PC-3 (cell line): ENCODE results near the gene XYLT2.

Experiments
- EZH2 ChIP-seq: fragments of 300-600 bp; sonication (generic); IDR thresholded peaks from one replicate; pipeline ENCODE4 v1.6.1; 2017; ENCODE audit warnings: antibody characterized with exemption, mild to moderate bottlenecking, low read length; ENCODE audit not compliant: unreplicated experiment
- EZH2phosphoT487 ChIP-seq: fragments of 300-600 bp; sonication (generic); IDR thresholded peaks from 2 replicates; pipeline ENCODE4 v1.6.1; 2018; ENCODE audit warnings: mild to moderate bottlenecking, antibody characterized with exemption, low read length, borderline replicate concordance
- TF ChIP-seq, protein P1 (sequence below): fragments of 300-600 bp; sonication (generic); conservative IDR thresholded peaks from 2 replicates; pipeline ENCODE4 v1.5.1; 2017; ENCODE audit warnings: antibody characterized with exemption, low read depth, mild to moderate bottlenecking, low read length

DNA sequence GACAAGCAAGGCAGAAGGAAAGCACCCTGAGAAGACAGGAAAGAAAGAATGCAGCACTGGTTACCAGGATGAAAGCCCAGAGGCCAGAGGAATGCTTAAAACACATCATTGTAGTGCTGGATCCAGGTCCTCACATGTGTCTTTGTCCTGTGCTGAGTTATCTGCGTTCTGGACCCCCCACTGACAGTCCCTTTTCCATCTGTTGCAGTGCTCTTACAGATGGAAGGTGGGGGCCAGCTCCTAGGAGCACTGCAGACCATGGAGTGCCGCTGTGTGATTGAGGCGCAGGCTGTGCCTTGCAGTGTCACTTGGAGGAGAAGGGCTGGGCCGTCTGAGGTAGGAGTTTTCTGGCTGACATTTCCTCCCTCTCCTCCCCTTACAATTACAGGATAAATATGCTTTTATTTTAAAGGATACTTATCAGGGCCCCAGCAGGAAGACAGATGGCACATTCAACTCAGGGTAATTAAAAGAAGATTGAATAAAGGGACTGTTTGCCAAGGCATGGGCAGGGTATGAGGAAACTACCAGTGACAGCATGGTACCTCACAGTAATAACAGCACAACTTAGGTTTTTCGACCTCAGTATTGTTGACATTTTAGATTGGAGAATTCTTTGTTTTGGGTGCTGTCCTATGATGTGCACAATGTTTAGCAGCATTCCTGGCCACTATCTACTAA lies 30.1 kb downstream of the XYLT2 start:
- TF ChIP-seq, protein P1, sequence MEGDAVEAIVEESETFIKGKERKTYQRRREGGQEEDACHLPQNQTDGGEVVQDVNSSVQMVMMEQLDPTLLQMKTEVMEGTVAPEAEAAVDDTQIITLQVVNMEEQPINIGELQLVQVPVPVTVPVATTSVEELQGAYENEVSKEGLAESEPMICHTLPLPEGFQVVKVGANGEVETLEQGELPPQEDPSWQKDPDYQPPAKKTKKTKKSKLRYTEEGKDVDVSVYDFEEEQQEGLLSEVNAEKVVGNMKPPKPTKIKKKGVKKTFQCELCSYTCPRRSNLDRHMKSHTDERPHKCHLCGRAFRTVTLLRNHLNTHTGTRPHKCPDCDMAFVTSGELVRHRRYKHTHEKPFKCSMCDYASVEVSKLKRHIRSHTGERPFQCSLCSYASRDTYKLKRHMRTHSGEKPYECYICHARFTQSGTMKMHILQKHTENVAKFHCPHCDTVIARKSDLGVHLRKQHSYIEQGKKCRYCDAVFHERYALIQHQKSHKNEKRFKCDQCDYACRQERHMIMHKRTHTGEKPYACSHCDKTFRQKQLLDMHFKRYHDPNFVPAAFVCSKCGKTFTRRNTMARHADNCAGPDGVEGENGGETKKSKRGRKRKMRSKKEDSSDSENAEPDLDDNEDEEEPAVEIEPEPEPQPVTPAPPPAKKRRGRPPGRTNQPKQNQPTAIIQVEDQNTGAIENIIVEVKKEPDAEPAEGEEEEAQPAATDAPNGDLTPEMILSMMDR = no peak
- TF ChIP-seq EZH2 = no peak
- no peak for TF ChIP-seq EZH2phosphoT487
